ENCODE data around the gene MAN2A1.

- TF ChIP-seq CTCF (conservative IDR thresholded peaks at IDR 0.05; ENCODE audit: low read depth, low read length) (no peak), EZH2 (IDR thresholded peaks at IDR 0.05; ENCODE audit: borderline replicate concordance, low read depth, low read length, poor library complexity, severe bottlenecking) (no peak)
These were observed 48.8 kb upstream of the MAN2A1 start for GRCh38 chr5:109640976-109641375.
